Nucleus accumbens (tissue), 56 donors: ENCODE data around the gene GLRA1.
"Not testable (repeated sequence)": the region's sequence is repeated elsewhere in the genome, so short reads cannot be mapped to it uniquely, and the experiment has no call there.

Experiments
- DNase-seq, 56 donors: peaks; one replicate each; lab custom pipeline; 2025; lab: John Stamatoyannopoulos, UW

Gene GLRA1

DNA sequence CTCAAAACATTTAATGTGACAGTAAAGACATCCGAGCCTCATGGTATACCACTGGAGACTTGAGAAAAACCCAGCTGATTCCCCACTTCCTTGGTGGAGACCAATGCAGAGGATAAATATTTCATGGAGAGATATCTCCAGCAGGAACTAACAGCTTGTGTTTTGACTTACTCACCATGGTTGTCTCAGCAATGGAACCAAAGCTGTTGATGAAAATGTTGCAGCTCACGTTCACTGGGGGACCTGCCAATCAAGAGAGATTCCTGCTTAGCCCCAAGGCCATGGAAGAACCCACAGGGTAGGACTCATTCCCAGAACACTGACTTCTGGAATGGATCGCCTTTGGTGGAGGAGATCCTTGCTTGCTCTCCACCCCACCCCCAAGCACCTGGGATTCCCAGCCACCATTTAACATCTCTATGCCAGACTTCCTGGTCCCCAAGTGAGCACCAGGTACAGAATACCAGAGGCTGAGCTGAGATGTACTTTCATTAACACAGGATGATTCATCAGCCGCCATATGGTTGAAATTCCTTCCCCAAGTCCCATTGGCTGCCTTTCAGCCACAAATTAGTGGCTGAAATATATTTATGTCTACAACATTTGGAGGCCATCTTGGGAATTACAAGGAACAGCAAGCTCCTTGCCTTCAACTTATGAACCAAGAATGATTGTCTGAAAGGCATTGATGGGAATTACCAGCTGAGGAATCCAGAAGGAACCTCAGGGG is 37.9 kb downstream of the GLRA1 start:
- DNase-seq, result no peak

DNA sequence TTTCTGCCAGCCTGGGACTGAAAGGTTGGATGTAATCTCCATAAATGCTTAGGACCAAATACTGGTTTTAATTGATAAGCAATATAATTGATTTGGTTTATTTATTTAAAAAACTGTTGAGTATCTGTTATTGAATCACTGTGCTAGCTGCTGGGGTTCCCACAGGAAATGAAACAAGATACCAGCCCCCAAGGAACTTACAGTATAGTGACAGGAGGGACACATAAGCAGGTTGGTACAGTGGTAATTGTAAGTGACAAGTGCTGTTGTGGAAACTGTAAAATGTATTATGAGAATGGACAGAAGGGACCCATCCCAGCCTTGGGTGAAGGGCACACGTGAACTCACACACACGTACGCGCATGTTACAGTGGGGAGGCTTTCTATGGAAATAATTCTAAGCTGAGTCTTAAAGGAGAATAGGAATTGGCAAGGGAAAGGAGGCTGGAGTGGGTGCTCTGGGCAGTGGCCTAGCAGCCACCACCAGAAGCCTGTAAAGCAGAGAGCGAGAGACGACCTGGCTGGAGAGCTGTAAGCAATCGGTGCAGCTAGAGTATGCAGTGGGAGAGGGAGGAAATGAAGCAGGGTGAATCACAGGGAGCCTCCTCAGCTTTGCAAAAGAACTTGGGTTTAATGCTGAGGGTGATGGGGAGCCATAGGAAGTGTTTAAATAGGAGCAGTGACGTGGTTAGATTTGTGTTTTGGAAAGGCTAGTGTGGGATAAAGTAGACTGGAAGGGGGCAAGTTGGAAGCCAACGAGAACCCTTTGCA is 39.3 kb downstream of the GLRA1 start:
- DNase-seq, result no peak

DNA sequence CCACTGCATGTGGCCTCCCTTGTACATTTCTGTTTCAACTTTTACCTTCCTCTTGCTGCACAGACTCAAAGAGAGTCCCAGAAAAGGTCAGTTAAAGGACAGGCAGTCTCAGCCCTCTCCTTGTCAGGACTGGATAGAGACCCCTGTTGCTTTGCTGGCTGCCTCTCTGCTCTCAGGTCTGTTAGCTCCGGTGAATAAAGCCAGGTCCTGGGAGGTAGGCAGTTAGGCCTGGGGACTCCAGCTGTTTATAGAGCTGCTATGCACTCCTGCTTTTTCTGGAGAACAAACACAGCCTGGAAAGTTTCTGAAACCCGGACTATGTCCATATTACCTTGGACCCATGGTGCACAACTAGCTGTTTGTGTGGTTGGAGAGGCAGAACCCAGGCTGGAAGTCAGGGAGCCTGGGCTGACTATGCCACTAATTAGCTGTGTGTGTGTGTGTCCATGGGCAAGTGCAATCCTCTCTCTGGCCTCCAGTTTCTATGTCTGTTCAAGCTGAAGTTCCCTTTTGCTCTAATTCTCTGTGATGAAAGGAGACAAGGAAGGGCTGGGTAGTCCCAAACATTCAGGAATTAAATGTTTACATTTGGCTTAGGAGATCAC is 42.9 kb downstream of the GLRA1 start:
- DNase-seq, result no peak

DNA sequence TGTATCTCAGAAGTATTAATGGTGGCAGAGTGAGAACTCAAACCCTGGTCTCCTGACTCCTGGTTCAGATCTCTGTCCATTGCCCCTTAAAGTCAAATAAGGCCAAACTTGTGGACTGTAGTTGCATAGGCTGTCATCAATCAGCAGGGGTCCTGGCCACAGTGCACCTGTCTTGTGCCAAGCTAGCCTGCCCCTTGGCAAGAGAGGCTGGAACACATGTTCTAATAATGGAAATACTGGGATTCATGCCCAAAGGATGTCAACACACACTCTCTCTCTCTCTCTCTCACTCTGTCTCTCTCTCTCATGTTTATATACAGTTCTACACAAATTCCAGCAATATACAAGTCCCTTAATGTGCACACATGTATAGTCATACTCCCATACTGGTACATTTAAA is 44.3 kb downstream of the GLRA1 start:
- DNase-seq, result peak in 5 of 56 donors; percentile 0 to 17 (median 9)

DNA sequence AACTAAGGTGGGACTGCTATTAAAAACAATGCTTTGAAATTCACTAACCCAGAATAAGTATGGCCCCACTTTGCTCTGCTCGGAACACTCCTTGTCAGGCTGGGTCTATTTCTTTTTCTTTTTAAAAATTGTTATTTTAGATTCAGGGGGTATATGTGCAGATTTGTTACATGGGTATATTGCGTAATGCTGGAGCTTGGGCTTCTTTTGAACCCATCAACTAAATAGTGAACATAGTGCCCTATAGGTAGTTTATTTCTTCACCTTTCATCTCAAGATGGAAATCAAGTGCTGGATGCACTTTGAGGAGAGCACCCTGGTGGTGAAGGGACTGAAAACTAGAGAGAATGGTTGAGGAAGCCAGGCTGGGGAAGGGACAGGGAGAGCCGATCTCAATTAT is 51.0 kb downstream of the GLRA1 start:
- DNase-seq, result no peak

DNA sequence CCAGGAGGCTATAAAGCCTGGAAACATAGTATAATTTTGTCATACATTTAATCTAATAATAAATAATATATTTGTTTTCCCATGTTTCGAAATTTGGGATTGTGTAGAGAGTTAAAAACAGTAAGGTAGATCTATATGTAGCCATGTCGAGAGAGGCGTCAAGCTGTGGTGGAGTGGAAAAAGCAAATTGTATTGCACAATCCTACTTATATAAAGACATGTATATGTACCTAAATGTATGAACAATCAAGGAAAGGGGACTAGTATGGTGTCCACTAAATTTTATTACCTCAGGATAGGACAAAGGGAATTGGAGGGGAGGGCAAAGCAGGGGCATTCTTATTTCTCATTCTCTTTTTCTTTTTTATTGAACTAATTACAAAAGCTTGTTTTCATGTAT is 52.0 kb downstream of the GLRA1 start:
- DNase-seq, result no peak

DNA sequence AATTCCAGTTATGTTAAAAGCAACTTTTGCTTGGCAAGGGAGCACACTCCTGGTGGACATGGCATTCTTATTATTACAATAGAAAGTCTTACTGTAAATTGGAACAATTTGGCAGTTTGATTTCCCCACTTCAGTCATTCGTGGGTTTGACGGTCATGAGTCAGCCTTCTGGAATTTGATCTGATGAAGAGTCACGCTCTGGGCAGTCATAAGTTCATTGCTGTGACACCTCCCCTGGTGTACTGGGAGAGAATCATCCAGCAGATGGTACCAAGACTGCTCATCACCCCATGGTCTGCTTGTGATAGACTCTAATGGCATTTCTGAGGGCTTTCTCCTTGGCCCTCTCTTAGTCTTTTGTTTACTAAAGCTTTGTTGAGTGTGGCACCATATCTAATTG is 53.8 kb downstream of the GLRA1 start:
- no peak for DNase-seq

- no peak for DNase-seq
Measured at GRCh38 chr5:151870271-151870670, 54.4 kb downstream of the GLRA1 start.

DNA sequence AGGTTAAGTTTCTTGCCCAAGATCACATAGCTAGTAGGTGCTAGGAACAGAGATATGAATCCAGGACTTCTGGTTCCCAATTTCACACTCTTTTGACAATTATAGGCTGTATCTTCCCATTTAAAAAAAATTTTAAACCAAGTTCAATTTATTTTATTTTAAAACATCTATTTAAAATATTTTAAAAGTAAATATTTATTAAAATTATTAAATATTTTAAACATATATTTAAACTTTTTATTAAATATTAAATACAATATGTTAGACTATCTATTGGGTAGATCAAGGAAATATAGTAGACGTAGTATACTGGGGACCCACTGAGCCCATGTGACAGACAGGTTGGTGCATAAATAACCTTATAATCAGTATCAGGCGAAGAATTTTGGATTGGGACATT is 54.8 kb downstream of the GLRA1 start:
- DNase-seq, result no peak

- no peak for DNase-seq
Measured at GRCh38 chr5:151868451-151868850, 56.2 kb downstream of the GLRA1 start.

- DNase-seq, result no peak
Measured at GRCh38 chr5:151864061-151864748, 60.4 kb downstream of the GLRA1 start.

- no peak for DNase-seq
Measured at GRCh38 chr5:151863566-151863965, 61.1 kb downstream of the GLRA1 start.

DNA sequence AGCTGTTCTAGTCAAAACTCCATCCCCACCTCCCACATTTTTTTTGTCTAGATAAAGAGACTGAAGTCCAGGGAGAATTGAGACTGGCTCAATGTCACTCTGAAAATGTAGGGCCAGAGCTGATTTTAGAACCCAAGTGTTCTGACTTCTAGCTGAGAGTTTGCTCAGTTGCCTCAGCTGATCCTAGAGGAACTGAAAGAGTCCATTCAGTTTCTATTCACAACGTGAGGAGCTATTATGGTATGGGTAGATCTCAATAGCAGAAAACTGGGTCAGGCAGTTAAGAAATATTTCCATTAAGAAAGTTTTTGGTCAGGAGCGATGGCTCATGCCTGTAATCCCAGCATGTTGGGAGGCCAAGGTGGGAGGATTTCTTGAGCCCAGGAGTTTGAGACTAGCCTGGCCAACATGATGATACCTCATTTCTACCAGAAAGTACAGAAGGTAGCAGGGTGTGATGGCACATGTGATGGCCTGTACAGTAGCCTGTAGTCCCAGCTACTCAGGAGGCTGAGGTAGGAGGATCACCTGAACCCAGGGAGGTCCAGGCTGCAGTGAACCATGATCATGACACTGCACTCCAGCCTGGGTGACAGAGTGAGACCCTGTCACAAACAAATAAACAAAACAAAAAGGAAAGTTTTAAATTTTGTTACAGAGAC is 61.7 kb downstream of the GLRA1 start:
- no peak for DNase-seq

- not testable (repeated sequence) for DNase-seq
Measured at GRCh38 chr5:151860867-151861266, 63.8 kb downstream of the GLRA1 start.

- no peak for DNase-seq
Measured at GRCh38 chr5:151856861-151857260, 67.8 kb downstream of the GLRA1 start.

- no peak for DNase-seq
Measured at GRCh38 chr5:151855701-151856100, 69.0 kb downstream of the GLRA1 start.

DNA sequence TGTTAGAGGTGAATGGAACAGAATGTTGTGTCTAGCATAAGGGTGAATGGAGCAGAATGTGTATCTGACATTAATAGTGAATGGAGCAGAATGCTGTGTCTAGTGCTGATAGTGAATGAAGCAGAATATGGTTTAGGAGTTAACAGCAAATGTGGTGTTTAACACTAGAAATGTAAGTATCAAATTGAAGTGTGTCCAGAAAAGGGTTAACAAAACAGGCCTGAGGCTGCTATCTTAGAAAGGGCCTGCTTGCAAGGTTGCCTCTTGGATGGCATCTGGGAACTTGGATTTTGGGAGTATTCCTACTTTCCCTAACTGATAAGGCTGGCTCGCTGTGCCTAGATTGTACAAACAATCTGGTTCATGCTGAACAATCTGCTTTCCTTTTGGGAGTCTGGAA is 76.8 kb downstream of the GLRA1 start:
- DNase-seq, result no peak

DNA sequence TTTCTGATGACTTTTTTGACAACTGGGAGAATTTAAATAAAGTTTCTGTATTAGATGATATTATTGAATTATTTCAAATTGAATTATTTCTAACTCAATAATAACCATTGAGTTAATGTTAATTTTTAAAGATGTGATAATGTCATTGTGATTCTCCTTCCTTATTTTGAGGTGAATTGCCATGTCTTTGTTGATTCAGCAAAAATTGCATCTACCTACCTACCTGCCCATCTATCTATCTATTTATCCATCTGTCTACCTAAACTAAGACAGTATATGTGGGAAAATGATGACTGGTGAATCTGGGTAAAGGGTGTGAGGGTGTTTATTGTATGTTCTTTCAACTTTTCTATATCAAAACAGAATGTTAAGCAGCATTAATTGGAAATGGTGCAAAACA is 77.9 kb downstream of the GLRA1 start:
- DNase-seq, result no peak

DNA sequence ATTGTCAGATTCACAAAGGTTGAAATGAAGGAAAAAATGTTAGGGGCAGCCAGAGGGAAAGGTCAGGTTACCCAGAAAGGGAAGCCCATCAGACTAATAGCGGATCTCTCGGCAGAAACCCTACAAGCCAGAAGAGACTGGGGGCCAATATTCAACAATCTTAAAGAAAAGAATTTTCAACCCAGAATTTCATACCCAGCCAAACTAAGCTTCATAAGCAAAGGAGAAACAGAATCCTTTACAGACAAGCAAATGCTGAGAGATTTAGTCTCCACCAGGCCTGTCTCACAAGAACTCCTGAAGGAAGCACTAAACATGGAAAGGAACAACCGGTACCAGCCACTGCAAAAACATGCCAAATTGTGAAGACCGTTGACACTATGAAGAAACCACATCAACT is 91.8 kb downstream of the GLRA1 start:
- not testable (repeated sequence) for DNase-seq

DNA sequence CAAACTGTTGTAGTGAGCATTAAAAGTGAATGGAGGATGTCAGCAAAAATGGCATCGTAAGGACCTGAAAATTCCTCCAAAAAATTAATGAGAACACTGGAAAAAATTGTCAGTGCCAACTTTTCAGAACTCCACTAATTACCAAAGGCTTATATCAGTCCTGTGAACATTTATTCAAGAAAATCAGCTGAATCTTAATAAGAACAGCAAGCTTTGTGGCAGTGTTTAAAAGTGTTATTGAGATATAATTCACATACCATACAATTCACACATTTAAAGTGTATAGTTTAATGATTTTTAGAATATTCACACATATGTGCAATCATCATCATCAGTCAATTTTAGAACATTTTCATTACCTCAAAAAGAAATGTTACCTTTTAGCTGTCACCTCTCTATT is 95.3 kb downstream of the GLRA1 start:
- DNase-seq, result no peak

DNA sequence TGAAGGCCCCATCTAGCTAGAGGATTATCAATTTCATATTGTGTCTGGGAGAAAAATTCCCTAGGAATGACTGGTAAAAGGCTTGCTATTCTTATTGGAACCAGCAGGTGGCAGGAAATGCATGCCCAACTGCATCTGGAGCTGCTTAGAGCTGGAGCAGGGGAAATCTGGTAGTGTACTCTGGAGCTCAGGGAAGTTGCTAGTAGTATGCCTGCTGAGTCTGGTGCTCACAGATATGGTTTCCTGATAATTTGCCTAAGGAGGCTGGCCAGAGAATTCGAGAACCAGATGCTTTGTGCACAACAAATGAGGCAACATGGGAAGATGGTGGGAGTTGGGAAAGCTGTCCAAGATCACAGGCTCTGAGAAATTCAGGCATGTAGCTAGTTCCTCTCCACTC is 99.2 kb downstream of the GLRA1 start:
- peak in 44 of 56 donors; percentile 3 to 78 (median 33) for DNase-seq
